Measurements from ENCODE around the gene HAUS7.

DNA sequence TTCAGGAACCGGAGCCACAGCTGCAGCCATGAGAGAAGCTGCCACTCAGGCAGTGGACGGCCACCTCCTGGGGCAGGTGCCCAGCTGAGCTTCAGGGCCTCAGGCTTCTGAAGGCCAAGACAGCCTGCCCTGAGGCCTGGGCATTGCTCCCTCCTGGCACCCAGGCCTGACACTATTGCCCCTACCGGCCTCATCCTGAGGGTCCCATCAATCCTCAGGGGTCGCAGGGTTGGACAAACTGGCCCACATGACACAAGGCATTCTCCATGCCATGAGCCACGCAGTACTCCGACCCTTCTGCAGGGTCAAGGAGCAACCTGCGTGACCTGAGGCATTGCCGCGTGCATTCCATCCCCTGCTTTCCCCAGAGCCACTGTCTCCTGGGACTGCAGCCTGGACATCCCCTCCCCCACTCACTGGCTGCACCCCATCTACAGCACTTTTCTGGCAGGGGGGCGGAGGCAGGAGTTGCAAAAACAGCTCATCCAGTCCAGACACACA lies 62.1 kb downstream of the HAUS7 start:
- TF ChIP-seq EZH2 (IDR thresholded peaks at IDR 0.05; ENCODE audit: borderline replicate concordance, insufficient read depth, low read length, poor library complexity, severe bottlenecking) (no peak), CTCF (IDR thresholded peaks at IDR 0.05; ENCODE audit: poor library complexity, severe bottlenecking) (no peak), POLR2AphosphoS5 (IDR thresholded peaks at IDR 0.05) (no peak)
- TF ChIP-seq, protein P1, sequence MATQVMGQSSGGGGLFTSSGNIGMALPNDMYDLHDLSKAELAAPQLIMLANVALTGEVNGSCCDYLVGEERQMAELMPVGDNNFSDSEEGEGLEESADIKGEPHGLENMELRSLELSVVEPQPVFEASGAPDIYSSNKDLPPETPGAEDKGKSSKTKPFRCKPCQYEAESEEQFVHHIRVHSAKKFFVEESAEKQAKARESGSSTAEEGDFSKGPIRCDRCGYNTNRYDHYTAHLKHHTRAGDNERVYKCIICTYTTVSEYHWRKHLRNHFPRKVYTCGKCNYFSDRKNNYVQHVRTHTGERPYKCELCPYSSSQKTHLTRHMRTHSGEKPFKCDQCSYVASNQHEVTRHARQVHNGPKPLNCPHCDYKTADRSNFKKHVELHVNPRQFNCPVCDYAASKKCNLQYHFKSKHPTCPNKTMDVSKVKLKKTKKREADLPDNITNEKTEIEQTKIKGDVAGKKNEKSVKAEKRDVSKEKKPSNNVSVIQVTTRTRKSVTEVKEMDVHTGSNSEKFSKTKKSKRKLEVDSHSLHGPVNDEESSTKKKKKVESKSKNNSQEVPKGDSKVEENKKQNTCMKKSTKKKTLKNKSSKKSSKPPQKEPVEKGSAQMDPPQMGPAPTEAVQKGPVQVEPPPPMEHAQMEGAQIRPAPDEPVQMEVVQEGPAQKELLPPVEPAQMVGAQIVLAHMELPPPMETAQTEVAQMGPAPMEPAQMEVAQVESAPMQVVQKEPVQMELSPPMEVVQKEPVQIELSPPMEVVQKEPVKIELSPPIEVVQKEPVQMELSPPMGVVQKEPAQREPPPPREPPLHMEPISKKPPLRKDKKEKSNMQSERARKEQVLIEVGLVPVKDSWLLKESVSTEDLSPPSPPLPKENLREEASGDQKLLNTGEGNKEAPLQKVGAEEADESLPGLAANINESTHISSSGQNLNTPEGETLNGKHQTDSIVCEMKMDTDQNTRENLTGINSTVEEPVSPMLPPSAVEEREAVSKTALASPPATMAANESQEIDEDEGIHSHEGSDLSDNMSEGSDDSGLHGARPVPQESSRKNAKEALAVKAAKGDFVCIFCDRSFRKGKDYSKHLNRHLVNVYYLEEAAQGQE (IDR thresholded peaks at IDR 0.05; ENCODE audit: borderline replicate concordance) = no peak

Data from neural cell (in vitro differentiated cells).